ENCODE data around the gene SAMHD1. TPM values are rescaled to one million over a fixed set of nuclear protein-coding genes. Genes with fewer than 3 reads are reported as not detected.
A peak's percentile ranks its signal among the peaks of the same experiment; 100 is the strongest.

SAMHD1 gene
- total and polyA plus RNA-seq, 2 experiments from 2014 or later, result 7.3 to 10.3 TPM

- Histone ChIP-seq H3K9me3 (ENCODE audit: low read depth) (no peaks in the 10 kb centered on the region), H3K4me3 (no peak overlapping the region)
- no peak for TF ChIP-seq CTCF (IDR thresholded peaks at IDR 0.05; ENCODE audit: low read depth, low read length)
Measured at GRCh38 chr20:36850759-36851158, 100.7 kb downstream of the SAMHD1 start.

GRCh38 chr20:36849333-36850065 lies 102.0 kb downstream of the SAMHD1 start:
- no peaks in the 10 kb centered on the region for H3K36me3 ChIP-seq
- DNase-seq (ENCODE audit: low read depth in 1 of 2, low spot score in 1 of 2), result no peak
- H3K4me1 ChIP-seq (ENCODE audit: low read depth), result peaks cover 11% of the 10 kb centered on the region
- no peak for TF ChIP-seq CTCF (IDR thresholded peaks at IDR 0.05; ENCODE audit: low read depth, low read length)
- no peak overlapping the region for H3K27ac ChIP-seq
- H3K4me3 ChIP-seq, result no peak overlapping the region
- no peaks in the 10 kb centered on the region for H3K27me3 ChIP-seq
- no peaks in the 10 kb centered on the region for H3K9me3 ChIP-seq (ENCODE audit: low read depth)

More at GRCh38 chr20:36850759-36851158, 100.7 kb downstream of the SAMHD1 start:
- peaks cover 11% of the 10 kb centered on the region for H3K4me1 ChIP-seq (ENCODE audit: low read depth)
- H3K27ac ChIP-seq, result no peak overlapping the region
- H3K27me3 ChIP-seq, result no peaks in the 10 kb centered on the region
- no peak for DNase-seq (ENCODE audit: low read depth in 1 of 2, low spot score in 1 of 2)
- H3K36me3 ChIP-seq, result no peaks in the 10 kb centered on the region

- H3K9me3 ChIP-seq (ENCODE audit: low read depth), result no peaks in the 10 kb centered on the region
- H3K27me3 ChIP-seq, result no peaks in the 10 kb centered on the region
- DNase-seq (ENCODE audit: low read depth in 1 of 2, low spot score in 1 of 2), result no peak
- peaks cover 11% of the 10 kb centered on the region for H3K4me1 ChIP-seq (ENCODE audit: low read depth)
- no peaks in the 10 kb centered on the region for H3K36me3 ChIP-seq
- H3K27ac ChIP-seq, result peak overlapping the region; percentile 37
- TF ChIP-seq CTCF (IDR thresholded peaks at IDR 0.05; ENCODE audit: low read depth, low read length), result no peak
- H3K4me3 ChIP-seq, result no peak overlapping the region
Measured at GRCh38 chr20:36848677-36849076, 102.8 kb downstream of the SAMHD1 start.

- no peak for TF ChIP-seq CTCF (IDR thresholded peaks at IDR 0.05; ENCODE audit: low read depth, low read length)
- H3K27me3 ChIP-seq, result no peaks in the 10 kb centered on the region
- H3K4me3 ChIP-seq, result no peak overlapping the region
- peak overlapping the region; percentile 37 for H3K27ac ChIP-seq
- no peaks in the 10 kb centered on the region for H3K9me3 ChIP-seq (ENCODE audit: low read depth)
- no peaks in the 10 kb centered on the region for H3K36me3 ChIP-seq
- DNase-seq (ENCODE audit: low read depth in 1 of 2, low spot score in 1 of 2), result peak; percentile 17 to 74
- H3K4me1 ChIP-seq (ENCODE audit: low read depth), result peaks cover 11% of the 10 kb centered on the region
Measured at GRCh38 chr20:36848078-36848660, 103.3 kb downstream of the SAMHD1 start.

- TF ChIP-seq CTCF (IDR thresholded peaks at IDR 0.05; ENCODE audit: low read depth, low read length), result no peak
- H3K9me3 ChIP-seq (ENCODE audit: low read depth), result no peaks in the 10 kb centered on the region
- H3K27ac ChIP-seq, result peak overlapping the region; percentile 37
- DNase-seq (ENCODE audit: low read depth in 1 of 2, low spot score in 1 of 2), result no peak
- no peaks in the 10 kb centered on the region for H3K36me3 ChIP-seq
- no peaks in the 10 kb centered on the region for H3K27me3 ChIP-seq
- H3K4me3 ChIP-seq, result no peak overlapping the region
- H3K4me1 ChIP-seq (ENCODE audit: low read depth), result peaks cover 11% of the 10 kb centered on the region
Measured at GRCh38 chr20:36847710-36848040, 103.8 kb downstream of the SAMHD1 start.
